HepG2 (cell line): Measurements from ENCODE around the gene SEMA6B. TPM values are rescaled to one million over a fixed set of nuclear protein-coding genes. Genes with fewer than 3 reads are reported as not detected.

ENCODE experiments used
- ATAC-seq: fragments of 200-7000 bp; cut with Tn5 transposase; 3 replicates; pipeline ENCODE4 v1.9.1; 2020; ENCODE audit warnings: mild to moderate bottlenecking, moderate library complexity
- BruUV-seq: library from RNA; stranded (reverse); fragments of 400-500 nt; replicated peaks from 2 replicates; lab custom pipeline; 2021; lab: Mats Ljungman, UMichigan
- CTCF ChIA-PET: fragments of 300-600 bp; formaldehyde crosslinking; extraction: SDS; loops from one replicate; lab custom pipeline; 2021; ENCODE audit warnings: low total read pairs, inconsistent platforms, low intra/inter-chr PET ratio; lab: Yijun Ruan, JAX
- POLR2A ChIA-PET: fragments of 350-600 bp; sonication (Branson Sonifier 250); formaldehyde crosslinking; loops from one replicate; lab custom pipeline; 2020; ENCODE audit warnings: antibody characterized with exemption, inconsistent platforms; lab: Yijun Ruan, JAX
- DNase-seq: peaks from one replicate; pipeline ENCODE4 v3.0.0-alpha.2; 2015; ENCODE audit warnings: low spot score
- FAIRE-seq: peaks from 3 replicates; lab custom pipeline; 2011; peaks lifted over from hg19 to GRCh38; lab: Jason Lieb, UNC
- H2AFZ ChIP-seq: one replicate; pipeline ENCODE4 v1.6.1; 2011; ENCODE audit warnings: low read length, inconsistent platforms
- H3K27ac ChIP-seq: fragments of 300-600 bp; 3 replicates; pipeline ENCODE4 v1.8.0; 2011; ENCODE audit warnings: mixed run types, mild to moderate bottlenecking, mixed read lengths, low read length, inconsistent platforms; ENCODE audit not compliant: insufficient read depth; ENCODE audit errors: extremely low read length
- H3K27me3 ChIP-seq, 2 experiments: fragments of 200-600 bp in 1 of 2; 2 replicates in 1 of 2; 3 replicates in 1 of 2; pipeline versions ENCODE4 v1.6.0 to v1.8.0; 2011; ENCODE audit warnings: low read length in 2 of 2, mild to moderate bottlenecking in 2 of 2, moderate library complexity in 2 of 2, inconsistent platforms in 1 of 2; ENCODE audit not compliant: insufficient read depth in 2 of 2, control insufficient read depth in 1 of 2
- H3K36me3 ChIP-seq, 2 experiments: fragments of 200-600 bp in 1 of 2; replicated peaks in 1 of 2; 2 replicates in 1 of 2; 3 replicates in 1 of 2; pipeline versions ENCODE4 v1.5.1 to v1.8.0; 2011; ENCODE audit warnings: low read length in 2 of 2, inconsistent platforms in 1 of 2; ENCODE audit not compliant: insufficient read depth in 2 of 2, control insufficient read depth in 1 of 2
- H3K4me1 ChIP-seq: 2 replicates; pipeline ENCODE4 v1.5.1; 2012; ENCODE audit warnings: low read length, inconsistent platforms; ENCODE audit not compliant: insufficient read depth
- H3K4me2 ChIP-seq: 2 replicates; pipeline ENCODE4 v1.6.0; 2011; ENCODE audit warnings: low read depth, low read length, inconsistent platforms
- H3K4me3 ChIP-seq, 3 experiments: fragments of 200-600 bp in 1 of 3; sonication (generic), shearing (Covaris generic) in 1 of 3; replicated peaks in 1 of 3; 2 replicates each; pipeline ENCODE4 v1.5.1; 2011 to 2016; ENCODE audit warnings: low read length in 3 of 3, inconsistent platforms in 2 of 3, low read depth in 2 of 3, mild to moderate bottlenecking in 2 of 3, control low read depth in 1 of 3, mixed read lengths in 1 of 3; ENCODE audit not compliant: insufficient read depth in 1 of 3
- H3K79me2 ChIP-seq: one replicate; pipeline ENCODE4 v1.6.1; 2011; ENCODE audit warnings: low read length, inconsistent platforms; ENCODE audit not compliant: insufficient read depth
- H3K9ac ChIP-seq: 2 replicates; pipeline ENCODE4 v1.6.0; 2011; ENCODE audit warnings: mild to moderate bottlenecking, low read depth, low read length, inconsistent platforms; ENCODE audit not compliant: insufficient read depth
- H3K9me3 ChIP-seq: 2 replicates; pipeline ENCODE4 v1.5.1; 2012; ENCODE audit warnings: mild to moderate bottlenecking, low read length
- H4K20me1 ChIP-seq: 2 replicates; pipeline ENCODE4 v1.6.0; 2011; ENCODE audit warnings: inconsistent platforms, mild to moderate bottlenecking, low read length, moderate library complexity; ENCODE audit not compliant: insufficient read depth
- MAZ ChIP-seq, 2 experiments: sonication (generic) in 1 of 2; formaldehyde crosslinking in 1 of 2; IDR thresholded peaks; 2 replicates each; pipeline versions ENCODE4 v1.5.0 to v1.6.1; 2012 to 2020; ENCODE audit warnings: low read depth in 2 of 2, mild to moderate bottlenecking in 2 of 2, borderline replicate concordance in 1 of 2, improper control_type of control experiment in 1 of 2, low read length in 1 of 2, missing genetic modification reagents in 1 of 2, moderate library complexity in 1 of 2
- PCBP1 ChIP-seq: fragments of 200-400 bp; formaldehyde crosslinking; IDR thresholded peaks from 2 replicates; pipeline ENCODE4 v1.6.1; 2017; ENCODE audit warnings: mild to moderate bottlenecking, low read depth, low read length, borderline replicate concordance
- RBFOX2 ChIP-seq: fragments of 200-400 bp; formaldehyde crosslinking; IDR thresholded peaks from 2 replicates; pipeline ENCODE4 v1.6.1; 2017; ENCODE audit warnings: low read depth, mild to moderate bottlenecking, low read length
- TEAD2 ChIP-seq: sonication (generic); formaldehyde crosslinking; IDR thresholded peaks from 2 replicates; pipeline ENCODE4 v1.9.0; 2021; ENCODE audit warnings: missing genetic modification reagents
- TRAFD1 ChIP-seq: sonication (generic); formaldehyde crosslinking; IDR thresholded peaks from 2 replicates; pipeline ENCODE4 v1.5.1; 2020; ENCODE audit warnings: missing genetic modification reagents, mild to moderate bottlenecking, borderline replicate concordance
- ZNF569 ChIP-seq: sonication (generic); formaldehyde crosslinking; IDR thresholded peaks from 2 replicates; pipeline ENCODE4 v1.5.0; 2020; ENCODE audit warnings: mild to moderate bottlenecking, missing genetic modification reagents, moderate library complexity, borderline replicate concordance
- ZNF768 ChIP-seq: sonication (generic); formaldehyde crosslinking; IDR thresholded peaks from 2 replicates; pipeline ENCODE4 v1.4.0; 2020; ENCODE audit warnings: missing genetic modification reagents
- WGBS: methylation state at CpG from one replicate; pipeline ENCODE4 v1.1.6; 2017; ENCODE audit warnings: low lambda C conversion rate; 5-methylcytosine and 5-hydroxymethylcytosine counted together
- in situ Hi-C: cut with HindIII; loops from 2 replicates; pipeline ENCODE4 v1.10.0; 2017; ENCODE audit warnings: low pct_unique_long_range_greater_than_20kb; ENCODE audit not compliant: extremely low pct_ligation_motif_present
- intact Hi-C: fragments of 100-400 bp; cut with micrococcal nuclease; formaldehyde crosslinking; loops from one replicate; pipeline ENCODE4 v1.10.0; 2022; ENCODE audit not compliant: unreplicated experiment
- polyA plus RNA-seq, 8 experiments: library from polyadenylated mRNA; depleted of rRNA in 3 of 8; stranded (reverse) in 7 of 8; unstranded in 1 of 8; fragments of >200 nt; fragmentation: Illumina TruSeq in 4 of 8; extraction: Trizol in 4 of 8; gene quantifications; 2 replicates each; pipeline versions ENCODE4 v1.2.1 to v1.2.3, GENCODE V29; 2011 to 2016; ENCODE audit warnings: low read depth in 4 of 8, missing spikeins in 1 of 8, mixed read lengths in 1 of 8; ENCODE audit not compliant: insufficient read depth in 1 of 8
- total RNA-seq, 5 experiments: library from RNA; depleted of rRNA; stranded (reverse); fragments of >200 nt; fragmentation: Illumina TruSeq; extraction: Trizol; gene quantifications; 2 replicates each; pipeline ENCODE4 v1.2.3, GENCODE V29; 2016; ENCODE audit warnings: low read depth in 1 of 5

SEMA6B gene
- total and polyA plus RNA-seq, 2 of the 13 experiments (the other 11 are each of a cell fraction or from before 2014, with no cell fraction given) = 45.5 to 67.1 TPM

- peak overlapping the region in 1 of 3 experiments; percentile 84; a peak in 1 of 6 replicates for H3K4me3 ChIP-seq
- ChIA-PET CTCF (no interaction called here), POLR2A (interaction anchor here (1.4 kb wide), 1 partner anchor 12 kb away, joined by 3 read pairs; no protein-coding TSS in a partner anchor)
- peak overlapping the region; percentile 74 for H3K27ac ChIP-seq
- peaks cover 58% of the 10 kb centered on the region for H3K79me2 ChIP-seq
- peaks cover 1 to 10% of the 10 kb centered on the region in 2 experiments; a peak in 3 of 5 replicates for H3K36me3 ChIP-seq
- H3K9ac ChIP-seq = peak overlapping the region; percentile 76; the same call in 1 of the 2 replicates
- FAIRE-seq (no peak), DNase-seq (no peak), ATAC-seq (no peak)
- TF ChIP-seq RBFOX2 = no peak
- peak; percentile 95 for TF ChIP-seq ZNF768 (CRISPR knock-in tag)
- TF ChIP-seq TEAD2 (CRISPR knock-in tag) = no peak
- no peak for TF ChIP-seq MAZ (IDR thresholded peaks at IDR 0.05; ENCODE audit: borderline replicate concordance, low read depth, low read length)
- TF ChIP-seq MAZ (CRISPR knock-in tag; IDR thresholded peaks at IDR 0.05; ENCODE audit: low read depth) = no peak
- TF ChIP-seq ZNF569 (CRISPR knock-in tag) = no peak
- no peak for TF ChIP-seq PCBP1
- TF ChIP-seq TRAFD1 (CRISPR knock-in tag) = no peak
- H3K4me1 ChIP-seq = peaks cover 77% of the 10 kb centered on the region
- intact Hi-C loops (no loop called here), in situ Hi-C loops (loop anchor here (5.0 kb wide), 1 partner anchor 58 kb away; the partner anchor contains the start of gene TNFAIP8L1)
- H3K9me3 ChIP-seq = no peaks in the 10 kb centered on the region
- no peak overlapping the region for H2AFZ ChIP-seq
- peak overlapping the region; percentile 90 for H3K4me2 ChIP-seq
- H3K27me3 ChIP-seq = no peaks in the 10 kb centered on the region
- peaks cover 42% of the 10 kb centered on the region for H4K20me1 ChIP-seq
- no CpG with 5 or more reads among the region's 8 CpGs for WGBS
- BruUV-seq = no TSS peak
Measured at GRCh38 chr19:4579389-4579788, 19.9 kb upstream of the SEMA6B start.
